GM08714 (cell line): ENCODE data around the gene ZNF761.
"Not testable (repeated sequence)": the region's sequence is repeated elsewhere in the genome, so short reads cannot be mapped to it uniquely, and the experiment has no call there.

Experiments used
- H3K4me3 ChIP-seq: fragments of 200-500 bp; sonication (Bioruptor generic); 2 replicates; pipeline ENCODE4 v1.5.1; 2014; ENCODE audit warnings: mild to moderate bottlenecking, low read length, inconsistent platforms
- ZNF274 ChIP-seq: IDR thresholded peaks from 2 replicates; pipeline ENCODE4 v1.6.1; 2012; ENCODE audit warnings: mild to moderate bottlenecking, low read depth, low read length

The ZNF761 gene

GRCh38 chr19:53485046-53486004, 53.5 kb downstream of the ZNF761 start:
- H3K4me3 ChIP-seq = no peak overlapping the region
- no peak for TF ChIP-seq ZNF274

GRCh38 chr19:53492153-53492552, 60.4 kb downstream of the ZNF761 start:
- no peak for TF ChIP-seq ZNF274
- H3K4me3 ChIP-seq = no peak overlapping the region

GRCh38 chr19:53497311-53498023, 65.7 kb downstream of the ZNF761 start:
- not testable (repeated sequence) for H3K4me3 ChIP-seq

GRCh38 chr19:53498024-53498395, 66.2 kb downstream of the ZNF761 start:
- not testable (repeated sequence) for H3K4me3 ChIP-seq

GRCh38 chr19:53503151-53503550, 71.4 kb downstream of the ZNF761 start:
- H3K4me3 ChIP-seq = not testable (repeated sequence)

GRCh38 chr19:53503671-53504364, 72.0 kb downstream of the ZNF761 start:
- H3K4me3 ChIP-seq = not testable (repeated sequence)

- H3K4me3 ChIP-seq = not testable (repeated sequence)
Observed at GRCh38 chr19:53504365-53504703, 72.5 kb downstream of the ZNF761 start.

- no peak overlapping the region for H3K4me3 ChIP-seq
- TF ChIP-seq ZNF274 = no peak
Observed at GRCh38 chr19:53504885-53505284, 73.1 kb downstream of the ZNF761 start.

GRCh38 chr19:53506728-53507127, 74.9 kb downstream of the ZNF761 start:
- H3K4me3 ChIP-seq = no peak overlapping the region
- no peak for TF ChIP-seq ZNF274
